Keratinocyte (primary cell): ENCODE results near the gene MVB12B.

ENCODE experiments used
- CTCF ChIP-seq, 3 experiments: IDR thresholded peaks in 1 of 3; conservative IDR thresholded peaks in 1 of 3; optimal IDR thresholded peaks in 1 of 3; 2 replicates in 2 of 3; 3 replicates in 1 of 3; pipeline versions ENCODE3 to v1.5.1; 2011; ENCODE audit warnings: low read length in 3 of 3, mild to moderate bottlenecking in 3 of 3, moderate library complexity in 2 of 3, control low read depth in 1 of 3, inconsistent platforms in 1 of 3; ENCODE audit not compliant: insufficient read depth in 2 of 3; ENCODE audit errors: extremely low read depth in 1 of 3
- EZH2 ChIP-seq: IDR thresholded peaks from one replicate; pipeline ENCODE4 v1.6.1; 2012; ENCODE audit warnings: inconsistent platforms, mild to moderate bottlenecking, low read length, moderate library complexity

GRCh38 chr9:126508928-126509327 is 182.3 kb downstream of the MVB12B start:
- TF ChIP-seq CTCF (optimal IDR thresholded peaks at IDR 0.05 in 1 of 3, IDR thresholded peaks at IDR 0.05 in 1 of 3, conservative IDR thresholded peaks at IDR 0.05 in 1 of 3; ENCODE audit: extremely low read depth in 1 of 3, insufficient read depth in 2 of 3, low read length in 3 of 3) (no peak), EZH2 (no peak)
